Measurements from ENCODE around the gene MLLT10.
"Not testable (repeated sequence)": the region's sequence is repeated elsewhere in the genome, so short reads cannot be mapped to it uniquely, and the experiment has no call there.

MLLT10 gene

DNA sequence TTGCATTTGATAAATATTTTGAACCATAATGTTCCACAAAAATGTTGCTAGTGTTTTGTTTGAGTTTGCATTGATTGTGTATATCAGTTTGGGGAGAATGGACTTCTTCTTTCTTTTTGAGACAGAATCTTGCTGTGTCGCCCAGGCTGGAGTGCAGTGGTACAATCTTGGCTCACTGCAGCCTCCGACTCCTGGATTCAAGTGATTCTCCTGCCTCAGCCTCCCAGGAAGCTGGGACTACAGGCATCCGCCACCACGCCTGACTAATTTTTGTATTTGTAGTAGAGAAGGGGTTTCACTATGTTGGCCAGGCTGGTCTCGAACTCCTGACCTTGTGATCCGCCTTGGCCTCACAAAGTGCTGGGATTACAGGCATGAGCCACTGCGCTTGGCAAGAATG lies 25.0 kb downstream of the MLLT10 start:
- peaks cover 24% of the 10 kb centered on the region for H3K79me2 ChIP-seq (ENCODE audit: control insufficient read depth, insufficient read depth, low read length)
- H3K36me3 ChIP-seq (ENCODE audit: control insufficient read depth, insufficient read depth, low read length); H3K4ac ChIP-seq (ENCODE audit: low read depth, low read length); H4K5ac ChIP-seq (ENCODE audit: low read length); H3K79me1 ChIP-seq (ENCODE audit: low read length); H2BK15ac ChIP-seq (replicated peaks; ENCODE audit: low read depth); H2BK5ac ChIP-seq (ENCODE audit: low read length); H3K56ac ChIP-seq (ENCODE audit: low read length); H3K4me1 ChIP-seq (ENCODE audit: control insufficient read depth, low read depth, low read length); DNase-seq; H3K9ac ChIP-seq (ENCODE audit: low read length); H2AK5ac ChIP-seq (ENCODE audit: low read length); H3K4me2 ChIP-seq (ENCODE audit: low read length); H3K18ac ChIP-seq (ENCODE audit: low read length); H4K8ac ChIP-seq (ENCODE audit: low read depth, low read length); H3K23ac ChIP-seq (ENCODE audit: low read length); H3K27me3 ChIP-seq (ENCODE audit: insufficient read depth, low read length, poor library complexity); H3K27ac ChIP-seq (ENCODE audit: low read depth, low read length); H3K4me3 ChIP-seq (ENCODE audit: low read length); H2BK120ac ChIP-seq (ENCODE audit: low read depth, low read length): not testable (repeated sequence)
- WGBS (ENCODE audit: extremely low coverage, insufficient coverage, low lambda C conversion rate): no CpG with 5 or more reads among the region's 7 CpGs

DNA sequence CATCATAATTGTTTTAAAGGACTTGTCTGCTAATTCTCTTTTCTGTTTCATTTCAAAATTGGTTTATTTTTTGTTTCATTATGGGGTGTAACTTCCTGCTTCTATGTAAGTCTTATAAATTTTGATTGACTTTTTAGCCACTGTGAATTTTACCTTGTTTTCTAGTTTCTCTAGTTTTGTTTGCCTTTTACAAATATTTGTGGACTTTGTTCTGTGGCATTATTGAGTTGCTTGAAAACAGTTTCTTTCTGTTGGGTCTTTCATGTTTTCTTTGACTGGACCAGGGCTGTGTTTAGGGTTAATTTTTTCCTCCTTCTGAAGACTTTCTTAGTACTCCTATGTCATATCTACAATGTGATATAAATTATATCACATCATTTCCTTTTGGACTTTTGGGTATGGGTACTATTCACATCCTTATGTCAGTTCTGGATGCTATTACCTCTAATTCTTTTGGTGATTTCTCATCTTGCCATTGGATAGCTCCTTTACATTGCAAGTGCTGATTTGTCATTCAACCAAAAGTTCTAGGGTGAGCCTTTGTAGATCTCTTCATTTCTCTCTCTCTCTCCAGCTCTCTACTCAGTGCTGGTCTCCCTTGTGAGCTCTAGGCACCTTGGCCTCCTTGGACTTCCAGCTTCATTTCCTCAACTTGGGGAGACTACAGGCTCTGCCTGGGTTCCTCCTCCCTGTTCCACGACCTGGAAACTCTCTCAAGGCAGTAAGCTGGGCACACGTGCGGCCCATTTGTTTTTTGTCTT lies 36.9 kb downstream of the MLLT10 start:
- no peak overlapping the region for H4K5ac ChIP-seq (ENCODE audit: low read length)
- H2AK5ac ChIP-seq (ENCODE audit: low read length): no peak overlapping the region
- no peak overlapping the region for H3K27ac ChIP-seq (ENCODE audit: low read depth, low read length)
- no peak overlapping the region for H3K4me3 ChIP-seq (ENCODE audit: low read length)
- H3K4me2 ChIP-seq (ENCODE audit: low read length): no peak overlapping the region
- H3K18ac ChIP-seq (ENCODE audit: low read length): no peak overlapping the region
- no peak overlapping the region for H2BK120ac ChIP-seq (ENCODE audit: low read depth, low read length)
- no peaks in the 10 kb centered on the region for H3K27me3 ChIP-seq (ENCODE audit: insufficient read depth, low read length, poor library complexity)
- no peak overlapping the region for H3K9ac ChIP-seq (ENCODE audit: low read length)
- H3K4me1 ChIP-seq (ENCODE audit: control insufficient read depth, low read depth, low read length): peaks cover 3% of the 10 kb centered on the region
- no peak for DNase-seq
- H2BK5ac ChIP-seq (ENCODE audit: low read length): no peak overlapping the region
- no CpG with 5 or more reads among the region's 3 CpGs for WGBS (ENCODE audit: extremely low coverage, insufficient coverage, low lambda C conversion rate)
- no peaks in the 10 kb centered on the region for H3K36me3 ChIP-seq (ENCODE audit: control insufficient read depth, insufficient read depth, low read length)
- no peak overlapping the region for H3K4ac ChIP-seq (ENCODE audit: low read depth, low read length)
- peaks cover 44% of the 10 kb centered on the region for H3K79me2 ChIP-seq (ENCODE audit: control insufficient read depth, insufficient read depth, low read length)
- peaks cover 8% of the 10 kb centered on the region for H3K79me1 ChIP-seq (ENCODE audit: low read length)
- no peak overlapping the region for H3K23ac ChIP-seq (ENCODE audit: low read length)
- H2BK15ac ChIP-seq (replicated peaks; ENCODE audit: low read depth): no peak overlapping the region
- H3K56ac ChIP-seq (ENCODE audit: low read length): no peak overlapping the region
- no peak overlapping the region for H4K8ac ChIP-seq (ENCODE audit: low read depth, low read length)

DNA sequence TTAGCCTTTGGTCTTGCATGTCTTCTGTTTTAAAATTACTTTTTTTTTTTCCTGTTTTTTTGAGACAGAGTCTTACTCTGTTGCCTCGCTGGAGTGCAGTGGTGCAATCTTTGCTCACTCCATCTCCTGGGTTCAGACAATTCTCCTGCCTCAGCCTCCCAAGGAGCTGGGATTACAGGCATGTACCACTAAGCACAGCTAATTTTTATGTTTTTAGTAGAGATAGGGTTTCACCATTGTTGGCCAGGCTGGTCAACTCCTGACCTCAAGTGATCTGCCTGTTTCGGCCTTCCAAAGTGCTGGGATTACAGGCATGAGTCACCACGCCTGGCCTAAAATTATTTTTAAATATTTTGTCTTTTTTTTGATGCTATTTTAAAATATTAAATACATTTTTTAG lies 38.5 kb downstream of the MLLT10 start:
- Histone ChIP-seq H3K9ac (ENCODE audit: low read length) (no peak overlapping the region), H3K4me2 (ENCODE audit: low read length) (no peak overlapping the region), H3K4me3 (ENCODE audit: low read length) (no peak overlapping the region), H2BK5ac (ENCODE audit: low read length) (no peak overlapping the region), H4K8ac (ENCODE audit: low read depth, low read length) (no peak overlapping the region), H3K4ac (ENCODE audit: low read depth, low read length) (no peak overlapping the region), H4K5ac (ENCODE audit: low read length) (no peak overlapping the region), H3K18ac (ENCODE audit: low read length) (no peak overlapping the region), H3K27me3 (ENCODE audit: insufficient read depth, low read length, poor library complexity) (no peaks in the 10 kb centered on the region), H2BK15ac (replicated peaks; ENCODE audit: low read depth) (no peak overlapping the region), H3K36me3 (ENCODE audit: control insufficient read depth, insufficient read depth, low read length) (no peaks in the 10 kb centered on the region), H3K79me1 (ENCODE audit: low read length) (peaks cover 4% of the 10 kb centered on the region), H3K79me2 (ENCODE audit: control insufficient read depth, insufficient read depth, low read length) (peaks cover 39% of the 10 kb centered on the region), H3K23ac (ENCODE audit: low read length) (no peak overlapping the region), H3K56ac (ENCODE audit: low read length) (no peak overlapping the region), H3K4me1 (ENCODE audit: control insufficient read depth, low read depth, low read length) (no peaks in the 10 kb centered on the region), H2BK120ac (ENCODE audit: low read depth, low read length) (no peak overlapping the region), H3K27ac (ENCODE audit: low read depth, low read length) (no peak overlapping the region), H2AK5ac (ENCODE audit: low read length) (no peak overlapping the region)
- WGBS (ENCODE audit: extremely low coverage, insufficient coverage, low lambda C conversion rate): no CpG with 5 or more reads among the region's 3 CpGs
- no peak for DNase-seq

DNA sequence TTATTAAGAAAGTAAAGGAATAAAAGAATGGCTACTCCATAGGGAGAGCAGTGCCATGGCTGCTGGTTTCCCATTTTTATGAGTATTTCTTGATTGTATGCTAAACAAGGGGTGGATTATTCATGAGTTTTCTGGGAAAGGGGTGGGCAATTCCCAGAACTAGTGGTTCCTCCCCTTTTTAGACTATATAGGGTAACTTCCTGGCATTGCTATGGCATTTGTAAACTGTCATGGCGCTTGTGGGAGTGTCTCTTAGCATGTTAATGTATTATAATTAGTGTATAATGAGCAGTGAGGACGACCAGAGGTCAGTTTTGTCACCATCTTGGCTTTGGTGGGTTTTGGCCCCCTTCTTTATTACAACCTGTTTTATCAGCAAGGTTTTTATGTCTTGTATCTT lies 40.5 kb downstream of the MLLT10 start:
- DNase-seq; H4K5ac ChIP-seq (ENCODE audit: low read length); H3K36me3 ChIP-seq (ENCODE audit: control insufficient read depth, insufficient read depth, low read length); H3K4me2 ChIP-seq (ENCODE audit: low read length); H3K4ac ChIP-seq (ENCODE audit: low read depth, low read length); H3K4me3 ChIP-seq (ENCODE audit: low read length); H3K27ac ChIP-seq (ENCODE audit: low read depth, low read length); H3K18ac ChIP-seq (ENCODE audit: low read length); H3K27me3 ChIP-seq (ENCODE audit: insufficient read depth, low read length, poor library complexity); H2BK120ac ChIP-seq (ENCODE audit: low read depth, low read length); H2BK15ac ChIP-seq (replicated peaks; ENCODE audit: low read depth); H2AK5ac ChIP-seq (ENCODE audit: low read length); H3K23ac ChIP-seq (ENCODE audit: low read length); H3K4me1 ChIP-seq (ENCODE audit: control insufficient read depth, low read depth, low read length); H3K56ac ChIP-seq (ENCODE audit: low read length); H4K8ac ChIP-seq (ENCODE audit: low read depth, low read length); H3K9ac ChIP-seq (ENCODE audit: low read length); H3K79me1 ChIP-seq (ENCODE audit: low read length); H2BK5ac ChIP-seq (ENCODE audit: low read length): not testable (repeated sequence)
- peaks cover 36% of the 10 kb centered on the region for H3K79me2 ChIP-seq (ENCODE audit: control insufficient read depth, insufficient read depth, low read length)
- no CpG with 5 or more reads among the region's 2 CpGs for WGBS (ENCODE audit: extremely low coverage, insufficient coverage, low lambda C conversion rate)

DNA sequence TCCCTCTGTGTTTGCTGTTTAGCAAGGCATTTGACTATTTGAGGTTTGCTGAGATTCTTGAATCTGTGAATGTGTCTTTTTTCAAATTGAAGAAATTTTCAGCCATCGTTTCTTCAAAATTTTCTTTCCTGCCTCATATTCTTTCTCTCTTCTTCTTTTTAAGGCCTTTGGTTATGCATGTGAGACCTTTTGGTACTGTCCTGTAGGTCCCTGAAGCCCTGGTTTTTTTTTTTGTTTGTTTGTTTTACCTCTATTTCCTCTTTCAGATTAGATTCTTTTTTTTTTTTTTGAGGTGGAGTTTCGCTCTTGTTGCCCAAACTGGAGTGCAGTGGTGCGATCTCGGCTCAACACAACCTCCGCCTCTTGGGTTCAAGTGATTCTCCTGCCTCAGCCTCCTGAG lies 45.3 kb downstream of the MLLT10 start:
- Histone ChIP-seq H3K56ac (ENCODE audit: low read length) (no peak overlapping the region), H3K36me3 (ENCODE audit: control insufficient read depth, insufficient read depth, low read length) (no peaks in the 10 kb centered on the region), H3K27me3 (ENCODE audit: insufficient read depth, low read length, poor library complexity) (no peaks in the 10 kb centered on the region), H2AK5ac (ENCODE audit: low read length) (no peak overlapping the region), H4K8ac (ENCODE audit: low read depth, low read length) (no peak overlapping the region), H3K9ac (ENCODE audit: low read length) (no peak overlapping the region), H3K4ac (ENCODE audit: low read depth, low read length) (no peak overlapping the region), H3K23ac (ENCODE audit: low read length) (no peak overlapping the region), H2BK120ac (ENCODE audit: low read depth, low read length) (no peak overlapping the region), H3K18ac (ENCODE audit: low read length) (no peak overlapping the region), H3K4me1 (ENCODE audit: control insufficient read depth, low read depth, low read length) (no peaks in the 10 kb centered on the region), H3K4me3 (ENCODE audit: low read length) (no peak overlapping the region), H2BK15ac (replicated peaks; ENCODE audit: low read depth) (no peak overlapping the region), H4K5ac (ENCODE audit: low read length) (no peak overlapping the region), H3K79me2 (ENCODE audit: control insufficient read depth, insufficient read depth, low read length) (peaks cover 39% of the 10 kb centered on the region), H3K79me1 (ENCODE audit: low read length) (peaks cover 7% of the 10 kb centered on the region), H2BK5ac (ENCODE audit: low read length) (no peak overlapping the region), H3K27ac (ENCODE audit: low read depth, low read length) (no peak overlapping the region), H3K4me2 (ENCODE audit: low read length) (no peak overlapping the region)
- no CpG with 5 or more reads among the region's 5 CpGs for WGBS (ENCODE audit: extremely low coverage, insufficient coverage, low lambda C conversion rate)
- DNase-seq: no peak

DNA sequence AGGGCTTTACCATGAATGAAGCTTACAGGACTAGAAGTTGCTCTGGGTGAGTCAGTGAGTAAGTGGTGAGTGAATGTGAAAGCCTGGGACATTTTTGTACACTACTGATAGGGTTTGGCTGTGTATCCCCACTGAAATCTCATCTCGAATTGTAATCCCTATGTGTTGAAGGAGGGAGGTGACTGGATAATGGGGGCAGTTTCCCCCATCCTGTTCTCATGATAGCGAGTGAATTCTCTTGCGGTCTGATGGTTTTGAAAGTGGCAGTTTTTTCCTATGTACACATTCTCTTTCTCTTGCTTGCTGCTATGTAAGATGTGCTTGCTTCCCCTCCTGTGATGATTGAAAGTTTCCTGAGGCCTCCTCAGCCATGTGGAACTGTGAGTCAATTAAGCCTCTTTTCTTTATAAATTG lies 47.4 kb downstream of the MLLT10 start:
- H3K4me1 ChIP-seq (ENCODE audit: control insufficient read depth, low read depth, low read length); H3K9ac ChIP-seq (ENCODE audit: low read length); DNase-seq; H3K27me3 ChIP-seq (ENCODE audit: insufficient read depth, low read length, poor library complexity); H2BK120ac ChIP-seq (ENCODE audit: low read depth, low read length); H3K79me1 ChIP-seq (ENCODE audit: low read length); H2AK5ac ChIP-seq (ENCODE audit: low read length); H4K8ac ChIP-seq (ENCODE audit: low read depth, low read length); H3K4ac ChIP-seq (ENCODE audit: low read depth, low read length); H3K18ac ChIP-seq (ENCODE audit: low read length); H3K36me3 ChIP-seq (ENCODE audit: control insufficient read depth, insufficient read depth, low read length); H3K4me3 ChIP-seq (ENCODE audit: low read length); H2BK5ac ChIP-seq (ENCODE audit: low read length); H3K27ac ChIP-seq (ENCODE audit: low read depth, low read length); H3K4me2 ChIP-seq (ENCODE audit: low read length); H3K56ac ChIP-seq (ENCODE audit: low read length); H3K23ac ChIP-seq (ENCODE audit: low read length); H4K5ac ChIP-seq (ENCODE audit: low read length); H2BK15ac ChIP-seq (replicated peaks; ENCODE audit: low read depth): not testable (repeated sequence)
- peaks cover 28% of the 10 kb centered on the region for H3K79me2 ChIP-seq (ENCODE audit: control insufficient read depth, insufficient read depth, low read length)
- WGBS (ENCODE audit: extremely low coverage, insufficient coverage, low lambda C conversion rate): no CpG with 5 or more reads among the region's 3 CpGs
